ENCODE data around the gene SCP2.

DNA sequence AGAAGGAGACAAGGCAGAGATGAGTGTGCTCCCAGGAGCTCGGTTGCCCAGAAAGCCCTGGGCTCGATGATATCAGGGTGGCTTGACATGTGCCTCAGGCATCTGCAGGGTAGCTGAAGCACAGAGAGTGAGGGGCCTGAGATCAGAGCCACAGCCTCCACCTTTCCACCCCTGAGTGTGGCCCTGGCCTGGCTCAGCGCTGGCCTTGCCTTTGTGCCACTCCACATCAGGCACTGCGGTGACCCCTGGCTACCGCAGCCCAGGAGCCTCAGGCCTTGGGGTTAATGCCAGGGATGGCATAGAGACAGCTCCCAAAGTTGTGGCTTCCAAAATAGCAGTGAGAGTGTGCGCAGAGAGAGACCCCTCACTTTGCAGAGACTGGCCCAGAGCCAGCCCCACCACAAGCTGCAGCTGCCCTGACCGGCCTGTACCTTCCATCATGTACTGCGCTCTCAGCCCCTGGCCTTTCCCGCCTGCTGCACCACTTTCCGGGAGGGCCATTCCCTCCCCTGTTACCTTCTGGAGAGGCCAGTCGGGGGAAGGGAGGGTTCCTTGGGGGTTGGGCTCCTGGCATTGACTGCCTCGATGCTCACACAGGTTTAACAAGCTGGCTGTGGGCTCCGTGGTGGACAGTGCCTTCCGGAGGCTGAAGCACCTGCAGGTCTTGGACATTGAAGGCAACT is 154.4 kb downstream of the SCP2 start:
- TF ChIP-seq, protein P1, sequence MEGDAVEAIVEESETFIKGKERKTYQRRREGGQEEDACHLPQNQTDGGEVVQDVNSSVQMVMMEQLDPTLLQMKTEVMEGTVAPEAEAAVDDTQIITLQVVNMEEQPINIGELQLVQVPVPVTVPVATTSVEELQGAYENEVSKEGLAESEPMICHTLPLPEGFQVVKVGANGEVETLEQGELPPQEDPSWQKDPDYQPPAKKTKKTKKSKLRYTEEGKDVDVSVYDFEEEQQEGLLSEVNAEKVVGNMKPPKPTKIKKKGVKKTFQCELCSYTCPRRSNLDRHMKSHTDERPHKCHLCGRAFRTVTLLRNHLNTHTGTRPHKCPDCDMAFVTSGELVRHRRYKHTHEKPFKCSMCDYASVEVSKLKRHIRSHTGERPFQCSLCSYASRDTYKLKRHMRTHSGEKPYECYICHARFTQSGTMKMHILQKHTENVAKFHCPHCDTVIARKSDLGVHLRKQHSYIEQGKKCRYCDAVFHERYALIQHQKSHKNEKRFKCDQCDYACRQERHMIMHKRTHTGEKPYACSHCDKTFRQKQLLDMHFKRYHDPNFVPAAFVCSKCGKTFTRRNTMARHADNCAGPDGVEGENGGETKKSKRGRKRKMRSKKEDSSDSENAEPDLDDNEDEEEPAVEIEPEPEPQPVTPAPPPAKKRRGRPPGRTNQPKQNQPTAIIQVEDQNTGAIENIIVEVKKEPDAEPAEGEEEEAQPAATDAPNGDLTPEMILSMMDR (IDR thresholded peaks at IDR 0.05; ENCODE audit: insufficient read depth, low read depth, low read length): no peak
- no peak for TF ChIP-seq EZH2 (IDR thresholded peaks at IDR 0.05; ENCODE audit: insufficient read depth, low read length)

All from astrocyte (in vitro differentiated cells and primary cell).